Thyroid gland (tissue), 4 donors: ENCODE measurements around the gene OLAH. TPM values are rescaled to one million over a fixed set of nuclear protein-coding genes. Genes with fewer than 3 reads are reported as not detected.
A peak's percentile ranks its signal among the peaks of the same experiment; 100 is the strongest.

Source experiments
- DNase-seq, 2 donors: peaks; one replicate each; pipeline ENCODE4 v3.0.0-alpha.2; 2019
- H3K27ac ChIP-seq, 3 donors: fragments of 200-600 bp; sonication (generic); 1 replicate in 2 of 3; 2 replicates in 1 of 3; pipeline ENCODE4 v1.5.1; 2016 to 2019; ENCODE audit warnings: mild to moderate bottlenecking in 1 of 3, moderate library complexity in 1 of 3
- H3K27me3 ChIP-seq: fragments of 200-600 bp; sonication (generic); one replicate; pipeline ENCODE4 v1.5.1; 2019
- H3K36me3 ChIP-seq, 2 donors: fragments of 200-600 bp; sonication (generic); one replicate each; pipeline ENCODE4 v1.5.1; 2016 to 2019
- H3K4me1 ChIP-seq, 2 donors: fragments of 200-600 bp; sonication (generic); one replicate each; pipeline ENCODE4 v1.5.1; 2017 to 2019
- H3K4me3 ChIP-seq, 3 donors: fragments of 200-600 bp; sonication (generic); replicated peaks in 1 of 3; 1 replicate in 2 of 3; 2 replicates in 1 of 3; pipeline ENCODE4 v1.5.1; 2016; ENCODE audit warnings: mild to moderate bottlenecking in 1 of 3
- H3K9me3 ChIP-seq: fragments of 200-600 bp; sonication (generic); one replicate; pipeline ENCODE4 v1.5.1; 2017
- CTCF ChIP-seq, 6 experiments: fragments of 200-600 bp in 3 of 6; fragments of 450-650 bp in 3 of 6; sonication (generic) in 3 of 6; IDR thresholded peaks; one replicate each; pipeline ENCODE4 v1.5.1; 2016 to 2019; ENCODE audit warnings: antibody characterized with exemption in 6 of 6, mild to moderate bottlenecking in 2 of 6, inconsistent platforms in 1 of 6, moderate library complexity in 1 of 6
- POLR2A ChIP-seq, 2 donors: fragments of 450-650 bp; IDR thresholded peaks; one replicate each; pipeline ENCODE4 v1.6.1; 2017; ENCODE audit warnings: antibody characterized with exemption in 2 of 2, mild to moderate bottlenecking in 2 of 2, moderate library complexity in 1 of 2
- WGBS, 2 donors: methylation state at CpG; one replicate each; pipeline ENCODE4 v1.1.5; 2017; 5-methylcytosine and 5-hydroxymethylcytosine counted together
- intact Hi-C: fragments of 100-400 bp; cut with DNase I; formaldehyde crosslinking; loops from one replicate; pipeline ENCODE4 v1.15.1; 2023
- total RNA-seq, 4 donors: library from RNA; depleted of rRNA; stranded (reverse); fragments of >200 nt; gene quantifications; one replicate each; pipeline ENCODE4 v1.2.3, GENCODE V29; 2016

The OLAH gene
- total RNA-seq, 4 donors from 2014 or later, result 4.8 TPM; not detected in 3

DNA sequence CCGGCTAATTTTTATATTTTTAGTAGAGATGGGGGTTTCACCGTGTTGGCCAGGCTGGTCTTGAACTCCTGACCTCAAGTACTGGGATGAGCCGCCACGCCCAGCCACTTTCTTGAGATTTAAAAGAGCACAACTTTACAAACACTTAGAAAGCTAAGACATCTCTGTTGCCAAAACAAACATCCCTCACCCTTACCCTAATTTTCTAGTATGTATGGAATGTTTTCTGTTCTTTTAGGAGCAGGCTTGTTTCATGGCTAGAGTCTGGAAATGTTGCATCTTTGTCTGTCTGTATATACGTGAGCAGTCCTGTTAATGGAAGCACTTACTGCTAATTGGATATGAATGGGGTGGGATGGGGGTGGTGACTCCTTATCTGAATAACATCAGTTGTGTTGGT is 2.9 kb downstream of the OLAH start:
- H3K36me3 ChIP-seq, result no peaks in the 10 kb centered on the region
- 52 to 61% methylated on average over 5 of the region's 5 CpGs for WGBS, 2 donors
- no peaks in the 10 kb centered on the region for H3K9me3 ChIP-seq
- intact Hi-C loops, result no loop called here
- peak overlapping the region in 1 of 3 donors; percentile 6 for H3K27ac ChIP-seq
- H3K4me3 ChIP-seq, result no peak overlapping the region
- DNase-seq, result no peak
- peaks cover 5 to 21% of the 10 kb centered on the region in 2 donors for H3K4me1 ChIP-seq
- H3K27me3 ChIP-seq, result no peaks in the 10 kb centered on the region
- TF ChIP-seq POLR2A (IDR thresholded peaks at IDR 0.05) (no peak), CTCF (IDR thresholded peaks at IDR 0.05) (no peak)

GRCh38 chr10:15049533-15049932 is 5.8 kb downstream of the OLAH start:
- Histone ChIP-seq H3K27ac (no peak overlapping the region), H3K27me3 (no peaks in the 10 kb centered on the region), H3K36me3 (no peaks in the 10 kb centered on the region), H3K4me1 (peaks cover 5 to 27% of the 10 kb centered on the region in 2 donors), H3K4me3 (no peak overlapping the region), H3K9me3 (no peaks in the 10 kb centered on the region)
- intact Hi-C loops, result no loop called here
- no peak for TF ChIP-seq POLR2A (IDR thresholded peaks at IDR 0.05)
- no peak for TF ChIP-seq CTCF (IDR thresholded peaks at IDR 0.05)
- DNase-seq, result no peak

DNA sequence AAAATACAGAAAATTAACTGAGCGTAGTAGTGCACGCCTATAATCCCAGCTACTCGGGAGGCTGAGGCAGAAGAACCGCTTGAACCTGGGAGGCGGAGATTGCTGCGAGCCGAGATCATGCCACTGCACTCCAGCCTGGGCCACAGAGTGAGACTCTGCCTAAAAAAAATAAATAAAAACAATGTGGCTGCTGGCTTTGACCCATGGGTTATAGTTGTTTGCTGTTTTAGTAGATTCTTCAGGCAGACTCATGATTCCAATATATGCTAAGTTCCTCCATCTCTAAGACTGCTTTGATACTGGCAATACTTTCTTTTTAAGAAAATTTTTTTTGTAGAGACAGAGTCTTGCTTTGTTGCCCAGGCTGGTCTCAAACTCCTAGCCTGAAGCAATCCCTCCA is 8.4 kb downstream of the OLAH start:
- TF ChIP-seq CTCF (IDR thresholded peaks at IDR 0.05) (no peak), POLR2A (IDR thresholded peaks at IDR 0.05) (no peak)
- no peaks in the 10 kb centered on the region for H3K36me3 ChIP-seq
- H3K27ac ChIP-seq, result peak overlapping the region in 1 of 3 donors; percentile 45
- 89 to 91% methylated on average over 7 of the region's 7 CpGs for WGBS, 2 donors
- H3K9me3 ChIP-seq, result no peaks in the 10 kb centered on the region
- H3K27me3 ChIP-seq, result no peaks in the 10 kb centered on the region
- intact Hi-C loops, result no loop called here
- peaks cover 0 to 10% of the 10 kb centered on the region in 2 donors for H3K4me1 ChIP-seq
- DNase-seq, result no peak
- H3K4me3 ChIP-seq, result no peak overlapping the region

GRCh38 chr10:15053061-15053460 is 9.3 kb downstream of the OLAH start:
- Histone ChIP-seq H3K4me3 (no peak overlapping the region), H3K27me3 (no peaks in the 10 kb centered on the region), H3K9me3 (no peaks in the 10 kb centered on the region), H3K4me1 (peaks cover 0 to 6% of the 10 kb centered on the region in 2 donors), H3K36me3 (no peaks in the 10 kb centered on the region), H3K27ac (peak overlapping the region in 2 of 3 donors; percentile 45)
- peak; percentile 54 to 66 for DNase-seq
- no peak for TF ChIP-seq CTCF (IDR thresholded peaks at IDR 0.05)
- TF ChIP-seq POLR2A (IDR thresholded peaks at IDR 0.05), result no peak
- 36 to 67% methylated on average over 3 of the region's 3 CpGs for WGBS, 2 donors
- intact Hi-C loops, result no loop called here

DNA sequence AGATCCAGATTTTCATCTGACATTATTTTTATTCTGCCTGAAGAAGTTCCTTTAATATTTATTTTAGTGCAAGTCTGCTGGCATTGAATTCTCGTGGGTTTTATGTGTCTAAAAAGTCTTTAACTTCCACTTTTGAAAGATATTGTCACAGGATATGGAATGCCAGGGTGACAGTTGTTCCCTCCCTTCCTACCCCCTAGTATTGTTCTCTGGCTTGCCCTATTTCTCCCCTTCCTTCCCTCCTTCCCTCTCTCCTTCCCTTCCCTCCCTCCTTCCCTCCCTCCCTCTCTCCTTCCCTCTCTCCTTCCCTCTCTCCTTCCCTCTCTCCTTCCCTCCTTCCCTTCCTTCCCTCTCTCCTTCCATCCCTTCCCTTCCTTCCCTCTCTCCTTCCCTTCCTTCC is 14.9 kb downstream of the OLAH start:
- H3K9me3 ChIP-seq, result no peaks in the 10 kb centered on the region
- 71 to 75% methylated on average over 1 of the region's 1 CpG for WGBS, 2 donors
- H3K4me1 ChIP-seq, result peaks cover 0 to 1% of the 10 kb centered on the region in 2 donors
- intact Hi-C loops, result no loop called here
- H3K36me3 ChIP-seq, result no peaks in the 10 kb centered on the region
- H3K4me3 ChIP-seq, result no peak overlapping the region
- DNase-seq, result no peak
- no peak overlapping the region for H3K27ac ChIP-seq
- H3K27me3 ChIP-seq, result no peaks in the 10 kb centered on the region
- no peak for TF ChIP-seq CTCF (IDR thresholded peaks at IDR 0.05)
- no peak for TF ChIP-seq POLR2A (IDR thresholded peaks at IDR 0.05)
